GM18519 (cell line): ENCODE results near the gene TNIK.
"Not testable (repeated sequence)": the region's sequence is repeated elsewhere in the genome, so short reads cannot be mapped to it uniquely, and the experiment has no call there.

ENCODE experiments used
- ATAC-seq: cut with Tn5 transposase; IDR thresholded peaks from one replicate; pipeline ENCODE4 v1.9.1; 2021; ENCODE audit warnings: mild to moderate bottlenecking, moderate library complexity; ENCODE audit not compliant: unreplicated experiment, low FRiP score

Gene TNIK

GRCh38 chr3:171447579-171447891 lies 12.7 kb downstream of the TNIK start:
- ATAC-seq = not testable (repeated sequence)

GRCh38 chr3:171446801-171447578 lies 13.2 kb downstream of the TNIK start:
- no peak for ATAC-seq

- no peak for ATAC-seq
These were observed 13.9 kb downstream of the TNIK start for GRCh38 chr3:171446301-171446700.

- ATAC-seq = no peak
These were observed 14.5 kb downstream of the TNIK start for GRCh38 chr3:171445620-171446204.

- ATAC-seq = no peak
These were observed 16.1 kb downstream of the TNIK start for GRCh38 chr3:171444001-171444690.

DNA sequence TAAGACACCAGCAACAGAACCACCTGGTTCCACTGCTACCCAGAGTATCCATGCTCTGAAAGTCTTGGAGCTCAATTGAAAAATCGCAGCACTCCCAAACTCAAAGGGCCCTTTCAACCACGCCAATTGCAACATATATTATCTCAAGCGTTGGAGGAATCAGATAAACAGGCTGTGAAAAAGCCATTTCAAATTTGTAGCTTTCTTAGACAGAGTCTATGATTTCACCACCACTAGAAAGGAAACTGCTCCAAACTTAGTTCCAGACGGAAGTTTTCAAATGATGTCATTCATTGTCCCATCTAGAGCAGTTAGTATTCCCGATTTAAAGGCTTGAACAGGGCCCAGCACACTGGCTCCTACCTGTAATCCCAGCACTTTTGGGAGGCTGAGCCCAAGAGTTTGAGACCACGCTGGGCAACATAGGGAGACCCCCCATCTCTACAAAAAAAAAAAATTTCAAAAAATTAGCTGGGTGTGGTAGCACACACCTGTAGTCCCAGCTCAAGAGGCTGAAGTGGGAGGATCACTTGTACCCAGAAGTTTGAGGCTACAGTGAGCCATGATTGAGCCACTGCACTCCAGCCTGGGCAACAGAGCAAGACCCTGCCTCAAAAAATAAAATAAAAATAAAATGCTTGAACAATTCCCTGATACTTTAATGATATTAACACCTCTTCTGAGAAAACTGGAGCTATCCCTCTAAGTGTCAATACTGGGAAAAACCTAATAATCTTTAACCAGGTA lies 16.8 kb downstream of the TNIK start:
- no peak for ATAC-seq

- no peak for ATAC-seq
These were observed 18.0 kb downstream of the TNIK start for GRCh38 chr3:171442184-171442583.

- ATAC-seq = no peak
These were observed 18.8 kb downstream of the TNIK start for GRCh38 chr3:171441381-171441780.

- no peak for ATAC-seq
These were observed 20.2 kb downstream of the TNIK start for GRCh38 chr3:171439996-171440395.

GRCh38 chr3:171437115-171437756 lies 23.0 kb downstream of the TNIK start:
- ATAC-seq = no peak

DNA sequence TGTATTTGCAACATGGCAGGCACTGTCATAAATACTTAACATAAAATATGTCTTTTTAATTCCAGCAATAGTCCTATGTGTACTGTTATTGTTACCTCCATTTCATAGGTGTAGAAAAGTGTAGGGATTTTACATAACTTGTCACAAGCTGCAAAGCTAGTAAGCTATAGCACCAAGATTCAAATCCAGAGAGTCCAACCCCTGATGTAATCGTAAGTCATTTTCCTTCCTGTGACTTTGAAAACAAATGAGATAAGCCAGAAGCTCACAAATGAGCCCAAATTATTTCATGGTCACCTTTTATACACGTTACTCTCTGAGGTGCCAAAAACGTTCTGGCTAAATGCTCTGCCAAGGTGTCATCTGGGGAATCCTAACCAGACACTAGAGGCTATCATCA lies 23.8 kb downstream of the TNIK start:
- ATAC-seq = no peak

DNA sequence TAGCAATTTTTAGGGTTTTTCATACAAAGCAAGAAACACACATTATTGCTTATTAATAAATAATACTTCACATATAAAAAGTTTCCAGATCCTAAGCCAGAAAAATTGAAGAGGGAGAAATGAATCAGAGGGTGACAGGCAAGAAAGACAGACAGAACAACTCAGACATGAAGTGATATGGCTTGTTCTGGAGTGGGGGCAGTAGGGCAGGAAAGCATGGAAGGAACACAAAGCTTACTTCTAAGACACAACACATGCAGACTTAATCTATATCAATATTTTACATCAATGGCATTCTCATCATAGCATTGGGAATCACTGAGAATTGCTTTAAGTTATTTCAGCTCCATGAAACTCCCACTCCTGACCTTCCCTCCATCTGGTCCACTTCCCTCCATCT lies 24.4 kb downstream of the TNIK start:
- no peak for ATAC-seq

- no peak for ATAC-seq
These were observed 25.1 kb downstream of the TNIK start for GRCh38 chr3:171435143-171435542.

DNA sequence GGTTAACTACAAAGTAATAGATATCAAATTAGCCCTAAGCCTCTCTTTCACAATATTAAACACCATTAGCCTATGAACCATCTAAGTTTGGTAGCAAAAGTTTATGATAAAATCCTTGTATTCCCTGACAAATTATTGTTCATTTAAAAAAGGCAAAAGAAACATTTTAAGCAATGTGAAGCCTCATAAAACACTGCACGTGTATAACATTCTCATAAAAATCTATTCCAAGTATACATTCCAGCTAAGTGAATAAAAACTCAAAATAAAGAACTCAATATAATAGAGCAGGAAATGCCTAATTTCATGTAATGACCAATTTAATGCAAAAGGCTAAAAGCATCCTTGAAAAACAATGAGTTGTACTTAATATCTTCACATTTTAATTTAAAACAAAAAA lies 27.7 kb downstream of the TNIK start:
- ATAC-seq = no peak

GRCh38 chr3:171431550-171431949 lies 28.7 kb downstream of the TNIK start:
- ATAC-seq = no peak

DNA sequence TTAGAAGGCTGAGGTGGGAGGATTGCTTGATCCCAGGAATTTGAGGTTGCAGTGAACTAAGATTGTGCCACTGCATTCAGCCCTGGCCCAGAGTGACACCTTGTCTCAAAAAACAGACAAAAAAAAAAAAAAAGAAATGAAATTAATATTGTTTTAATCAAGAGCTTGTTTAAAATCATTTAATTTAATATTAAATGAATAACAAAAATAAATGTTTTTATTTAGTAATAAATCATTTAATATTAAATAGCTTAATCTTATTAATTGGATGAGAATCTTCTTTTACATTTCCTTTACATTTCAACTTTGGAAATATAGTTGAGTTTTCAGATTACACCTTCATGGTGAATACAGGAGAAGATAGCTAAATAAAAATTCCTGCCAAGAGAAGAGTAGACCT lies 29.7 kb downstream of the TNIK start:
- no peak for ATAC-seq

DNA sequence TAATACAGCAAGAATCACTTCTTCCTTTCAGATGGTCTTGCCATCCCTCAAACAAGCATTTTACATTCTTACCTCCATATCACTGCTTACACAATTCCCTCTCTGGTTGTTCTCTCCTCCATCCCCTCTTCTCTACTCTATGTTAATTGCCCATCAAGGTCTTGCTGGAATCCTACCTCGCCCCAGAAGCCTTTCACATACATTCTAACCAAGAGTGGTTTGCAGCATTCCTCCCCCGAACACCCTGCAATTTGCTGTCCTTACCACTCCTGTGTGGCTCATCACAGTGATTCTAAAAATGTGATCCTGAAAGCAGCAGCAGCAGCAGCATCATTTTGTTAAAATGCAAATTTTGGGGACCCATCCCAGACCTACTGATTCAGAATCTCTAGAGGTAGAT lies 30.6 kb downstream of the TNIK start:
- no peak for ATAC-seq

DNA sequence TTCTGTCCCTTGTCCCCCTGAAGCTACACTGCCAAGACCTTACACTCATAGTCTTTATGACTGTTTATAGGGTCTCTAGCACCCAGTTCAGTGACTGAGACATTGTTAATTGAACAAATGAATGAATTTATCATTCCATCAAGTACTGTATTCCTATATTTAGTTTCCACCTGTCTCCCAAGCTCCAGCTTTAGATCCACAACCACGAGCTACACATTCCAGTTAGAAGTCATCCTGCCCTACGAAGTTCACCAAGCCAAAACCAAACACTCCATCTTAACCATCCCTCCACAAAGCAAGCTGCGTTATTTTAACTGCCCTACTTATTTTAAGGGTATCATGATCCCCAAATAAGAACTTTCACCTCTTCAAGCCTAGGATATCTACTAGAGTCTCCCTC lies 31.3 kb downstream of the TNIK start:
- ATAC-seq = no peak

DNA sequence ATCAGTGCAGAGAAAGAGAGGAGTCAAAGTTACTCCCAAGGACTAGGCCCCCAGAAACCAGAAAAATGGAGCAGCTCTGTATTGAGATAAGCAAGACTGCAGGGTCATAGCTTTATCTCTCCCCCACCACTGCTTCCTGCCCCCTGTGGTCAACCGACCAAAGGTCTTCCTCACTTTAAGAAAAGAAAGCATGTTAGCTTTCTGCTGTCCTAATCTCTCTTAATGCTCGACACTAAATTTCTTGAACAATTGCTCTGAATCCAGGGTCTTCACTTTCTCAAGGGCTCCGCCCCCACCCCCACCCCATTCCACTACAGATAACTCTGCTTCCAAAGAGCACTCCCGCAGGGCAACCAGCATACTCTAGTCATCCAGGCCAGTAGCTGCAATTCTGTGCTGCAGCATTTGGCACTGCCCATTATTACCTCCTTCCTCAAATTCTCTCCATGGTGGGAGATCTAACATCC lies 31.9 kb downstream of the TNIK start:
- ATAC-seq = no peak

DNA sequence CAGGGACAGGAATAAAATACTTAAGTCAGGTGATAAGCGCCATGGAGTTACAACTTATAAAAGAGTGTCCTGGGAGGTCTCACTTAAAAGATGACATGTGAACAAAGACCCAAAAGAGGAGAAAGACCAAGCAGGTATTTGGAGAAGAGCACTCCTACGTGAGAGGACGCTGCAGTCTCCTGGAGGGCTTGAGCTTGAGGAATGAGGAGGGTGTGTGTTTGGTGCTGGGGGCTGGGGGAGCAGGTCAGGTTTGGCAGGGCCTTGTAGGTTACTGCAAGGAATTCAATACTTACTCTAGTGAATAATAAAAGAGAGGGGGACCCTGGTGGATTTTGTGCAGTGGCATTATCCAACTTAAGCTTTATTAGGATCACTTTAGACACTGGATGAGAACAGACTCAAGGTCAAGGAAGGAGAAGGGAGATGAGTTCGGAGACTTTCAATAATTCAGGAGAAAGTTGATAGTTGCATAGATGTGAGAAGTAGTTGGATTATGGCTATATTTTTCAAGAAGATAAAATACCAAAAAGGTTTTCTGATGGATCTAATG lies 32.4 kb downstream of the TNIK start:
- ATAC-seq = no peak
